Hematopoietic multipotent progenitor cell treated with erythropoietin and hydrocortisone succinate and interleukin-3 and kit ligand, for 17 days (in vitro differentiated cells): ENCODE measurements around the gene GALT.

ENCODE experiments used
- DNase-seq: peaks from one replicate; pipeline ENCODE4 v3.0.0-alpha.2; 2015; ENCODE audit warnings: low spot score

Gene GALT

GRCh38 chr9:34684145-34684544 lies 37.7 kb downstream of the GALT start:
- DNase-seq: no peak

- no peak for DNase-seq
Observed at GRCh38 chr9:34684816-34685215, 38.3 kb downstream of the GALT start.

- no peak for DNase-seq
Observed at GRCh38 chr9:34685591-34685990, 39.1 kb downstream of the GALT start.

GRCh38 chr9:34686231-34686630 lies 39.8 kb downstream of the GALT start:
- DNase-seq: no peak

GRCh38 chr9:34686732-34687131 lies 40.3 kb downstream of the GALT start:
- no peak for DNase-seq

GRCh38 chr9:34687276-34688030 lies 41.0 kb downstream of the GALT start:
- no peak for DNase-seq

- DNase-seq: no peak
Observed at GRCh38 chr9:34688329-34689115, 42.0 kb downstream of the GALT start.

GRCh38 chr9:34689116-34689470 lies 42.6 kb downstream of the GALT start:
- no peak for DNase-seq

GRCh38 chr9:34689512-34689911 lies 43.0 kb downstream of the GALT start:
- no peak for DNase-seq

GRCh38 chr9:34690983-34691935 lies 44.8 kb downstream of the GALT start, which contains the start of gene CCL19:
Gene CCL19, minus strand, starts transcription at chr9:34691276. Its CDS starts 137 bp downstream, at chr9:34691139.
- no peak for DNase-seq

- no peak for DNase-seq
Observed at GRCh38 chr9:34691936-34692315, 45.5 kb downstream of the GALT start.

GRCh38 chr9:34693560-34693959 lies 47.1 kb downstream of the GALT start:
- no peak for DNase-seq

GRCh38 chr9:34694811-34695210 lies 48.3 kb downstream of the GALT start:
- no peak for DNase-seq
